HCT116 (cell line): Measurements from ENCODE around the gene PLA2G2A. TPM values are rescaled to one million over a fixed set of nuclear protein-coding genes. Genes with fewer than 3 reads are reported as not detected.
"Not testable (repeated sequence)": the region's sequence is repeated elsewhere in the genome, so short reads cannot be mapped to it uniquely, and the experiment has no call there.

ENCODE experiments used
- ATAC-seq: fragments of 200-7000 bp; cut with Tn5 transposase; 2 replicates; pipeline ENCODE4 v1.9.1; 2020; ENCODE audit warnings: mild to moderate bottlenecking, moderate library complexity
- BruUV-seq: library from RNA; stranded (reverse); fragments of 400-500 nt; replicated peaks from 2 replicates; lab custom pipeline; 2021; lab: Mats Ljungman, UMichigan
- CTCF ChIA-PET: fragments of 300-600 bp; sonication (Branson Sonifier 250); formaldehyde crosslinking; loops from one replicate; lab custom pipeline; 2021; ENCODE audit warnings: antibody characterized with exemption; lab: Charles Lee
- POLR2A ChIA-PET: fragments of 300-600, 350-600 bp; sonication (Branson Sonifier 250); formaldehyde crosslinking; loops from one replicate; lab custom pipeline; 2021; ENCODE audit warnings: antibody characterized with exemption; lab: Charles Lee
- RAD21 ChIA-PET, 2 experiments: fragments of 300-600 bp; sonication (Branson Sonifier 250); formaldehyde crosslinking; loops; one replicate each; lab custom pipeline; 2023; ENCODE audit warnings: low total read pairs in 2 of 2; ENCODE audit not compliant: uncharacterized antibody in 2 of 2, unreplicated experiment in 2 of 2, low non-redundant PET in 1 of 2; lab: Charles Lee
- DNase-seq: peaks from one replicate; pipeline ENCODE4 v3.0.0-alpha.2; 2010; ENCODE audit warnings: low read depth, low spot score
- H2AFZ ChIP-seq: fragments of 200-600 bp; shearing (Covaris generic), sonication (generic); 2 replicates; pipeline ENCODE4 v1.6.1; 2017; ENCODE audit warnings: low read depth, mixed run types, mixed read lengths, antibody characterized with exemption, low read length; ENCODE audit not compliant: poor library complexity, severe bottlenecking
- H3K27ac ChIP-seq: 2 replicates; pipeline ENCODE4 v1.5.1; 2012; ENCODE audit warnings: low read depth, low read length
- H3K27me3 ChIP-seq: fragments of 200-600 bp; sonication (generic); 2 replicates; pipeline ENCODE4 v1.6.1; 2016; ENCODE audit warnings: mixed run types, low read length, mixed read lengths; ENCODE audit not compliant: insufficient read depth
- H3K36me3 ChIP-seq, 2 experiments: fragments of 200-500 bp in 1 of 2; fragments of 200-600 bp in 1 of 2; sonication (Bioruptor generic) in 1 of 2; sonication (generic) in 1 of 2; 2 replicates each; pipeline versions ENCODE4 v1.5.1 to v1.6.1; 2014 to 2016; ENCODE audit warnings: low read length in 2 of 2, inconsistent platforms in 1 of 2, mixed read lengths in 1 of 2, mixed run types in 1 of 2; ENCODE audit not compliant: insufficient read depth in 2 of 2, control insufficient read depth in 1 of 2
- H3K4me1 ChIP-seq, 2 experiments: fragments of 200-600 bp in 1 of 2; sonication (generic) in 1 of 2; 2 replicates each; pipeline versions ENCODE4 v1.5.1 to v1.6.1; 2012 to 2017; ENCODE audit warnings: low read length in 2 of 2, inconsistent platforms in 1 of 2, mild to moderate bottlenecking in 1 of 2, mixed read lengths in 1 of 2, mixed run types in 1 of 2, moderate library complexity in 1 of 2; ENCODE audit not compliant: insufficient read depth in 2 of 2, control insufficient read depth in 1 of 2
- H3K4me2 ChIP-seq: fragments of 200-600 bp; sonication (generic); 2 replicates; pipeline ENCODE4 v1.6.1; 2017; ENCODE audit warnings: mixed run types, low read length, mixed read lengths
- H3K4me3 ChIP-seq, 2 experiments: fragments of 200-600 bp in 1 of 2; sonication (generic) in 1 of 2; replicated peaks in 1 of 2; 2 replicates each; pipeline ENCODE4 v1.5.1; 2011 to 2016; ENCODE audit warnings: low read length in 2 of 2, control low read depth in 1 of 2, low read depth in 1 of 2, mild to moderate bottlenecking in 1 of 2, mixed read lengths in 1 of 2, mixed run types in 1 of 2
- H3K79me2 ChIP-seq: fragments of 200-600 bp; sonication (generic); 2 replicates; pipeline ENCODE4 v1.6.1; 2017; ENCODE audit warnings: mild to moderate bottlenecking, mixed run types, low read length, moderate library complexity, mixed read lengths; ENCODE audit not compliant: insufficient read depth
- H3K9ac ChIP-seq: fragments of 200-600 bp; sonication (generic); 2 replicates; pipeline ENCODE4 v1.6.1; 2016; ENCODE audit warnings: low read length, mixed read lengths
- H3K9me2 ChIP-seq: fragments of 200-600 bp; sonication (generic), shearing (Covaris generic); 2 replicates; pipeline ENCODE4 v1.6.1; 2017; ENCODE audit warnings: mixed run types, mild to moderate bottlenecking, moderate library complexity; ENCODE audit not compliant: insufficient read depth
- H3K9me3 ChIP-seq, 2 experiments: fragments of 200-500 bp in 1 of 2; fragments of 200-600 bp in 1 of 2; sonication (Bioruptor generic) in 1 of 2; sonication (generic) in 1 of 2; 2 replicates each; pipeline ENCODE4 v1.6.1; 2014 to 2017; ENCODE audit warnings: low read length in 2 of 2, mixed read lengths in 2 of 2, inconsistent platforms in 1 of 2, low read depth in 1 of 2, mild to moderate bottlenecking in 1 of 2, mixed run types in 1 of 2, moderate library complexity in 1 of 2; ENCODE audit not compliant: control insufficient read depth in 1 of 2, insufficient read depth in 1 of 2
- H4K20me1 ChIP-seq: fragments of 200-600 bp; sonication (generic), shearing (Covaris generic); 2 replicates; pipeline ENCODE4 v1.6.1; 2017; ENCODE audit warnings: mixed run types, mild to moderate bottlenecking, moderate library complexity; ENCODE audit not compliant: insufficient read depth
- ATF3 ChIP-seq: IDR thresholded peaks from 2 replicates; pipeline ENCODE4 v1.6.1; 2012
- CBX3 ChIP-seq: IDR thresholded peaks from 2 replicates; pipeline ENCODE4 v1.6.1; 2012; ENCODE audit warnings: low read depth
- CEBPB ChIP-seq: IDR thresholded peaks from 2 replicates; pipeline ENCODE4 v1.6.1; 2012; ENCODE audit warnings: low read depth
- EGR1 ChIP-seq: IDR thresholded peaks from 2 replicates; pipeline ENCODE4 v1.6.1; 2012; ENCODE audit warnings: low read depth
- ELF1 ChIP-seq: IDR thresholded peaks from 2 replicates; pipeline ENCODE4 v1.6.1; 2012; ENCODE audit warnings: low read depth, borderline replicate concordance
- EZH2 ChIP-seq: fragments of 200-600 bp; sonication (generic); IDR thresholded peaks from 2 replicates; pipeline ENCODE4 v1.6.1; 2017; ENCODE audit warnings: antibody characterized with exemption, mixed run types
- EZH2phosphoT487 ChIP-seq: fragments of 200-600 bp; IDR thresholded peaks from 2 replicates; pipeline ENCODE4 v1.6.1; 2018; ENCODE audit warnings: antibody characterized with exemption, borderline replicate concordance
- FOSL1 ChIP-seq: IDR thresholded peaks from 2 replicates; pipeline ENCODE4 v1.6.1; 2012; ENCODE audit warnings: low read depth
- POLR2AphosphoS5 ChIP-seq: IDR thresholded peaks from 2 replicates; pipeline ENCODE4 v1.6.1; 2011; ENCODE audit warnings: mild to moderate bottlenecking, low read depth, low read length, moderate library complexity
- REST ChIP-seq: IDR thresholded peaks from 2 replicates; pipeline ENCODE4 v1.6.1; 2012; ENCODE audit warnings: low read depth
- SIN3A ChIP-seq: IDR thresholded peaks from 2 replicates; pipeline ENCODE4 v1.6.1; 2012; ENCODE audit warnings: low read depth
- SP1 ChIP-seq: IDR thresholded peaks from 2 replicates; pipeline ENCODE4 v1.6.1; 2012; ENCODE audit warnings: low read depth
- SRF ChIP-seq: IDR thresholded peaks from 2 replicates; pipeline ENCODE4 v1.6.1; 2012; ENCODE audit warnings: low read depth
- YY1 ChIP-seq: IDR thresholded peaks from 2 replicates; pipeline ENCODE4 v1.6.1; 2011; ENCODE audit warnings: low read length, low read depth, moderate library complexity, mild to moderate bottlenecking; ENCODE audit not compliant: insufficient replicate concordance; ENCODE audit errors: extremely low read depth
- ZBTB33 ChIP-seq: IDR thresholded peaks from 2 replicates; pipeline ENCODE4 v1.6.1; 2011; ENCODE audit warnings: mild to moderate bottlenecking, low read length, moderate library complexity; ENCODE audit not compliant: insufficient replicate concordance; ENCODE audit errors: extremely low read depth
- ZFX ChIP-seq: fragments of 450-650 bp; IDR thresholded peaks from 2 replicates; pipeline ENCODE4 v1.6.1; 2017
- intact Hi-C: fragments of 100-400 bp; cut with micrococcal nuclease; formaldehyde crosslinking; loops from 2 replicates; pipeline ENCODE4 v1.10.0; 2022
- total RNA-seq: library from RNA; stranded (reverse); gene quantifications from one replicate; pipeline ENCODE4 v1.2.1, GENCODE V29; 2021; ENCODE audit not compliant: unreplicated experiment

Gene PLA2G2A
- total RNA-seq, 1 experiment from 2014 or later, result not detected

- H3K27ac ChIP-seq, intact Hi-C loops, CTCF ChIA-PET, ATAC-seq, H3K36me3 ChIP-seq, H3K4me3 ChIP-seq, H3K9me2 ChIP-seq, RAD21 ChIA-PET, H3K9me3 ChIP-seq, H2AFZ ChIP-seq, H3K4me2 ChIP-seq, H3K4me1 ChIP-seq, DNase-seq, H4K20me1 ChIP-seq, POLR2A ChIA-PET, H3K9ac ChIP-seq, BruUV-seq, H3K79me2 ChIP-seq: not testable (repeated sequence)
- peaks cover 18% of the 10 kb centered on the region; the same call in 1 of the 2 replicates for H3K27me3 ChIP-seq
Measured at GRCh38 chr1:19990182-19990582, 10.8 kb upstream of the PLA2G2A start.

- H3K4me1 ChIP-seq, result no peaks in the 10 kb centered on the region
- intact Hi-C loops, result no loop called here
- ChIA-PET CTCF (no interaction called here), POLR2A (no interaction called here), RAD21 (no interaction called here)
- TF ChIP-seq SP1 (no peak), REST (no peak), FOSL1 (no peak), SIN3A (no peak), YY1 (no peak), CEBPB (no peak), CBX3 (no peak), ELF1 (no peak), EZH2phosphoT487 (no peak), POLR2AphosphoS5 (no peak), ATF3 (no peak), ZBTB33 (no peak), ZFX (no peak), SRF (no peak), EGR1 (no peak), EZH2 (no peak)
- ATAC-seq (no peak), DNase-seq (no peak)
- H3K4me2 ChIP-seq, result no peak overlapping the region
- no peaks in the 10 kb centered on the region for H3K9me2 ChIP-seq
- no peak overlapping the region for H3K4me3 ChIP-seq
- peaks cover 14% of the 10 kb centered on the region; the same call in 1 of the 2 replicates for H3K27me3 ChIP-seq
- no peak overlapping the region for H3K9ac ChIP-seq
- no TSS peak for BruUV-seq
- no peaks in the 10 kb centered on the region for H3K9me3 ChIP-seq
- H4K20me1 ChIP-seq, result no peaks in the 10 kb centered on the region
- no peaks in the 10 kb centered on the region for H3K79me2 ChIP-seq
- no peaks in the 10 kb centered on the region for H3K36me3 ChIP-seq
- no peak overlapping the region for H3K27ac ChIP-seq
- no peak overlapping the region for H2AFZ ChIP-seq
Measured at GRCh38 chr1:19988267-19989006, 9.0 kb upstream of the PLA2G2A start.
